Neuronal stem cell (in vitro differentiated cells): ENCODE data around the gene XPO5.

ENCODE experiments used
- DNase-seq: peaks from one replicate; pipeline ENCODE4 v3.0.0-alpha.2; 2013; ENCODE audit warnings: low spot score
- H2AFZ ChIP-seq: one replicate; pipeline ENCODE4 v1.6.1; 2013; ENCODE audit warnings: mild to moderate bottlenecking, low read length, inconsistent platforms
- H2AK5ac ChIP-seq: 2 replicates; pipeline ENCODE4 v1.6.1; 2013; ENCODE audit warnings: low read depth, mild to moderate bottlenecking, inconsistent platforms, low read length, moderate library complexity, mixed read lengths
- H2BK120ac ChIP-seq: 2 replicates; pipeline ENCODE4 v1.6.1; 2013; ENCODE audit warnings: low read depth, mild to moderate bottlenecking, inconsistent platforms, low read length, moderate library complexity, mixed read lengths
- H2BK12ac ChIP-seq: one replicate; pipeline ENCODE4 v1.6.1; 2013; ENCODE audit warnings: low read length, inconsistent platforms
- H2BK15ac ChIP-seq: 2 replicates; pipeline ENCODE4 v1.6.1; 2013; ENCODE audit warnings: mild to moderate bottlenecking, low read length, inconsistent platforms, mixed read lengths
- H2BK5ac ChIP-seq: one replicate; pipeline ENCODE4 v1.6.1; 2013; ENCODE audit warnings: inconsistent platforms, mild to moderate bottlenecking, low read length, moderate library complexity
- H3K14ac ChIP-seq: one replicate; pipeline ENCODE4 v1.6.1; 2013; ENCODE audit warnings: low read length, inconsistent platforms
- H3K18ac ChIP-seq: 2 replicates; pipeline ENCODE4 v1.6.1; 2013; ENCODE audit warnings: low read length, inconsistent platforms
- H3K23ac ChIP-seq: 2 replicates; pipeline ENCODE4 v1.6.1; 2013; ENCODE audit warnings: low read depth, mild to moderate bottlenecking, mixed read lengths, low read length, inconsistent platforms; ENCODE audit not compliant: poor library complexity
- H3K27ac ChIP-seq: replicated peaks from 3 replicates; pipeline ENCODE4 v1.5.1; 2013; ENCODE audit warnings: low read length, inconsistent platforms
- H3K27me3 ChIP-seq, 3 experiments: 2 replicates each; pipeline ENCODE4 v1.6.1; 2013; ENCODE audit warnings: low read length in 3 of 3, mild to moderate bottlenecking in 2 of 3, inconsistent platforms in 1 of 3, low read depth in 1 of 3, mixed read lengths in 1 of 3, moderate library complexity in 1 of 3; ENCODE audit not compliant: control insufficient read depth in 3 of 3, insufficient read depth in 3 of 3
- H3K36me3 ChIP-seq, 2 donors: replicated peaks in 1 of 2; 2 replicates each; pipeline ENCODE4 v1.6.1; 2013; ENCODE audit warnings: low read length in 2 of 2; ENCODE audit not compliant: control insufficient read depth in 2 of 2, insufficient read depth in 2 of 2
- H3K4ac ChIP-seq: 2 replicates; pipeline ENCODE4 v1.6.1; 2013; ENCODE audit warnings: inconsistent platforms, mild to moderate bottlenecking, low read length, moderate library complexity
- H3K4me1 ChIP-seq, 2 donors: 1 replicate in 1 of 2; 2 replicates in 1 of 2; pipeline ENCODE4 v1.6.1; 2013; ENCODE audit warnings: low read length in 2 of 2, low read depth in 1 of 2; ENCODE audit not compliant: control insufficient read depth in 2 of 2, insufficient read depth in 1 of 2
- H3K4me2 ChIP-seq: one replicate; pipeline ENCODE4 v1.6.1; 2013; ENCODE audit warnings: mild to moderate bottlenecking, low read length, inconsistent platforms; ENCODE audit not compliant: insufficient read depth, poor library complexity, severe bottlenecking
- H3K4me3 ChIP-seq, 2 donors: 2 replicates each; pipeline ENCODE4 v1.5.1; 2013; ENCODE audit warnings: low read length in 2 of 2, mild to moderate bottlenecking in 2 of 2, inconsistent platforms in 1 of 2, moderate library complexity in 1 of 2
- H3K79me1 ChIP-seq: one replicate; pipeline ENCODE4 v1.6.1; 2013; ENCODE audit warnings: low read depth, mild to moderate bottlenecking, inconsistent platforms, low read length, moderate library complexity
- H3K9ac ChIP-seq: one replicate; pipeline ENCODE4 v1.6.1; 2013; ENCODE audit warnings: mild to moderate bottlenecking, low read depth, low read length, inconsistent platforms; ENCODE audit not compliant: poor library complexity
- H3K9me3 ChIP-seq, 2 donors: replicated peaks in 1 of 2; 2 replicates each; pipeline versions ENCODE3 to v1.6.1; 2013; ENCODE audit warnings: low read length in 2 of 2, mild to moderate bottlenecking in 2 of 2, inconsistent platforms in 1 of 2, low read depth in 1 of 2, mixed read lengths in 1 of 2, moderate library complexity in 1 of 2; ENCODE audit not compliant: control insufficient read depth in 2 of 2, insufficient read depth in 1 of 2
- H4K8ac ChIP-seq: one replicate; pipeline ENCODE4 v1.6.1; 2013; ENCODE audit warnings: low read depth, mild to moderate bottlenecking, inconsistent platforms, low read length, moderate library complexity
- H4K91ac ChIP-seq: one replicate; pipeline ENCODE4 v1.6.1; 2013; ENCODE audit warnings: low read length, low read depth, mild to moderate bottlenecking, inconsistent platforms; ENCODE audit not compliant: poor library complexity
- WGBS, 2 donors: extraction: QIAGEN DNeasy Blood & Tissue Kit; methylation state at CpG; one replicate each; pipeline ENCODE4 v1.1.7; 2013; ENCODE audit warnings: missing lambda C conversion rate in 2 of 2, mixed read lengths in 1 of 2; ENCODE audit not compliant: insufficient read length in 2 of 2, insufficient replicate concordance in 1 of 2; ENCODE audit errors: extremely low coverage in 2 of 2; 5-methylcytosine and 5-hydroxymethylcytosine counted together

Gene XPO5

DNA sequence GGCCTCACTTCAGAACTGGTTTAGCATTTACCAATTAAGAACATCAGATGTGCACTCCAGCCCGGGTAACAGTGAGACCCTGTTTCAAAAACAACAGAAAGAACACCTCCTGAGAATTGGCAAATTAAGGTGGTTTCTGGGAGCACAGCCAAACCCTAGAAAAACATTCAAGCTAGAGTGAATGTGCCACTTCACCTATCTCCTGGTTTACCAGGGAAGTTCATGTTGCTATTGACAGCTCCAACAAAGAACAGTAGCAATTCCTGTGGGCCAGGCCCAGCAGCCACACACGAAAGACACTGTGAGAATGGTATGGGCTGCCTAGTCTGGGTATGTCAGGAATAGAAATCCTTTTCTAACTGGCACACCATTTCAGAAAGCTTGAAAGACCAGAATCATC lies 54.0 kb downstream of the XPO5 start:
- no peaks in the 10 kb centered on the region for H3K9me3 ChIP-seq
- no peak overlapping the region for H2BK15ac ChIP-seq
- no peak overlapping the region for H2AFZ ChIP-seq
- H3K4ac ChIP-seq: no peak overlapping the region
- H3K4me2 ChIP-seq: no peak overlapping the region
- no peak overlapping the region for H2BK120ac ChIP-seq
- no peak overlapping the region for H4K91ac ChIP-seq
- H2AK5ac ChIP-seq: no peak overlapping the region
- no peaks in the 10 kb centered on the region for H3K27me3 ChIP-seq
- H3K79me1 ChIP-seq: peaks cover 4% of the 10 kb centered on the region
- WGBS, 2 donors: no CpG with 5 or more reads among the region's 2 CpGs
- peaks cover 4 to 7% of the 10 kb centered on the region in 2 donors for H3K4me1 ChIP-seq
- H3K9ac ChIP-seq: no peak overlapping the region
- H4K8ac ChIP-seq: no peak overlapping the region
- H3K27ac ChIP-seq: no peak overlapping the region
- H3K18ac ChIP-seq: no peak overlapping the region
- no peak overlapping the region for H3K4me3 ChIP-seq
- H3K36me3 ChIP-seq: peaks cover 57 to 84% of the 10 kb centered on the region in 2 donors
- no peak overlapping the region for H3K14ac ChIP-seq
- no peak overlapping the region for H3K23ac ChIP-seq
- DNase-seq: no peak
- no peak overlapping the region for H2BK5ac ChIP-seq
- no peak overlapping the region for H2BK12ac ChIP-seq

DNA sequence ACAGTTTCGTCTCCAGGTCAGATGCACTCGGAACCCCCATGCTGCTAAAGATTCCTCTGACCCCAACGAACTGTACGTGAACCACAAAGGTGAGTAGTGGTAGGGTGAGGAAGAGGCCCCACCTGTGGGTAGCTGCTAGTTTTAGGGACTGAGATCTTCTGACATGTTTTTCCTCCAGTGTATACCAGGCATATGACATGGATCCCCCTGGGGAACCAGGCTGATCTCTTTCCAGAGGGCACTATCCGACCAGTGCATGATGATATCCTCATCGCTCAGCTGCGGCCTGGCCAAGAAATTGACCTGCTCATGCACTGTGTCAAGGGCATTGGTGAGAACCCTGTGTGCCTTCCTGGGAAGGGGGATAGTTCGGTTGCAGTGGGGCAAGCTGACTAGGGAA lies 55.7 kb downstream of the XPO5 start:
- H3K4ac ChIP-seq: no peak overlapping the region
- H2BK120ac ChIP-seq: no peak overlapping the region
- H3K4me2 ChIP-seq: no peak overlapping the region
- no peak overlapping the region for H3K4me3 ChIP-seq
- no peak overlapping the region for H3K9ac ChIP-seq
- peaks cover 54 to 75% of the 10 kb centered on the region in 2 donors for H3K36me3 ChIP-seq
- H3K79me1 ChIP-seq: peaks cover 15% of the 10 kb centered on the region
- no peak overlapping the region for H3K18ac ChIP-seq
- H3K27me3 ChIP-seq: no peaks in the 10 kb centered on the region
- WGBS, 2 donors: no CpG with 5 or more reads among the region's 8 CpGs
- no peak overlapping the region for H2BK12ac ChIP-seq
- H3K4me1 ChIP-seq: peaks cover 8 to 10% of the 10 kb centered on the region in 2 donors
- no peak overlapping the region for H4K8ac ChIP-seq
- no peak overlapping the region for H4K91ac ChIP-seq
- no peak overlapping the region for H3K23ac ChIP-seq
- H3K27ac ChIP-seq: no peak overlapping the region
- no peaks in the 10 kb centered on the region for H3K9me3 ChIP-seq
- H2AFZ ChIP-seq: no peak overlapping the region
- DNase-seq: no peak
- H2AK5ac ChIP-seq: no peak overlapping the region
- no peak overlapping the region for H3K14ac ChIP-seq
- H2BK5ac ChIP-seq: no peak overlapping the region
- no peak overlapping the region for H2BK15ac ChIP-seq

DNA sequence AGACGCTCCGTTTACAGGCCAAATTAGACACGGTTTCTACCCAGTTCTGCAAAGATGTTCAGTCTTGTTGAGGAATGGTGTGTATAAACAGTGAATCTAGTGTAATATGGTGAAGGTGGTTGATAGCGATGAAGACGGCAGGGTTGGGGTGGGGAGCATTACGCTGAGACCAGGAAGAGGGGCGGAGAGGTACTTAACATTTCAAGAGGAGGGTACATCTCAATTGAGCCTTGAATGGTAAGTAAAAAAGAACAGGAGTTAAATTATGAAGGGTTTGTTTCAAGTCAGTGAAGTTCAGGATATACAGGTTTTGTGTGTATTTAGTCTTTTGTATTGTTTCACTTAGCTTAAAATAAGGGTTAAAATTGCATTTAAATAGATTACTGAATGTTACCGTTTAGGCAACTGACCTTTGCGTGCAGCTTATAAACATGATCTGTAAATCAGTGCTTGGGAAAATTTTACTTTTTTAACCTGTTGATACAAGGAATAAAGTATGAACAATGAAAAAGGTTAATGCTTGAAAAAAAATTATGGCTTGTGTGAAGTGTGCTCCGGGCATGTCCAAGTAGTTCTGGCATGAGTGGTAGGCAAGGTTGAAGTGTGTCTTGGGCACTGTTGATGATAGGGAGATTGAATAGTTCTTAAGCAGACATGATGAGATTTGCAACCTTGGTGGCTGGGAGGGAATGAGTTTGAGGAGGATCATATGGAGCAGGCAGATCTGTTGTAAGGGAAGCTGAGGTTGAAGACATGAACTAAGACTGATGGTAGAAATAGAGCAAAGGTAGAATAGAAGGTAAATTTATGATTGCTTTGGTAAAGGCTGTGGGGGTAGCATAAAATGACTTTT lies 58.1 kb downstream of the XPO5 start:
- Histone ChIP-seq H3K4me2 (peak overlapping the region; percentile 38), H3K36me3 (peaks cover 51 to 74% of the 10 kb centered on the region in 2 donors)
- no peak for DNase-seq

DNA sequence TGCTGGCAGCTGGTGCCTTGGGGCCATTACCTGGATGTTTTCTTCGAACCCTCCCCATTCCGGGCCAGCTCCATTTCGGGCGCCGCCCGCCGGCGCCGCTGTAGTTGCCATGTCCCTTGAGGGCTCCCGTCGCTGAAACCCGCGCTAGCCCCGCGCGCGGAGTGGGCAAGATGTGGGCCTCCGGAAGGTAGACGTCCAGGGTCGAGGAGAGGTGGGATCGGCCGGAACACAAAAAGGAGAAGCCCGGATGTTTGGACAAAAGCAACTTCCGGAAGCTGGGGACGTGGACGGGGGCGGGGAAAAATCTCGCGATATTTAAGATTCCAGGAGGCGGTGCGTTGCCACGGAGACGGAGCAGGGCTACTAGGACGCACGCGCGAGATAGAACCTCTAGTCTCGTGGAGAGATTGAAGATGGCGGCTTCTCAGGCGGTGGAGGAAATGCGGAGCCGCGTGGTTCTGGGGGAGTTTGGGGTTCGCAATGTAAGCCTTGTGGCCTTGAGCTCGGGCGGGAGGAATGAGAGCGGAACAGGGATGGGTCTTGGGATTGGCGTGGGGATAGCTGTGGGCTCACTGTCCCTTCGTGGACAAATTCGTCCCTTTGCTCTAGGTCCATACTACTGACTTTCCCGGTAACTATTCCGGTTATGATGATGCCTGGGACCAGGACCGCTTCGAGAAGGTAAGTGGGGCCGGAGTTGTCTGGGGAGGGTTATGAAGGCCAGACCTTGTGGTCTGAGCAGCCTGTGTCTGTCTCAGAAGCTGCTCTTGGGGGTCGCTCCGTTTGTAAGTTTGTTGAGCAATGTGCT lies 58.9 kb downstream of the XPO5 start, which contains the start of the genes POLR1C and YIPF3:
POLR1C (plus strand) TSS at position 393 of the 808 bp plus-strand sequence; CDS start at position 414, 21 bp downstream.
YIPF3 (minus strand) TSS at position 230 of the 808 bp plus-strand sequence; CDS start at position 111, 119 bp downstream.
- peaks cover 53 to 74% of the 10 kb centered on the region in 2 donors for H3K36me3 ChIP-seq
- H4K91ac ChIP-seq: no peak within 1 kb of the TSS
- peak within 1 kb of the TSS; percentile 14 for H3K27ac ChIP-seq
- no peak within 1 kb of the TSS for H4K8ac ChIP-seq
- H3K27me3 ChIP-seq: no peaks in the 10 kb centered on the region
- H2AK5ac ChIP-seq: peak within 1 kb of the TSS; percentile 17
- H2BK15ac ChIP-seq: no peak within 1 kb of the TSS
- H3K14ac ChIP-seq: peak within 1 kb of the TSS; percentile 73
- H2AFZ ChIP-seq: peak within 1 kb of the TSS; percentile 86
- peak within 1 kb of the TSS; percentile 83 for H3K4me2 ChIP-seq
- H3K9me3 ChIP-seq: no peaks in the 10 kb centered on the region
- H3K79me1 ChIP-seq: peaks cover 15% of the 10 kb centered on the region
- peak within 1 kb of the TSS; percentile 86 for H3K9ac ChIP-seq
- peak within 1 kb of the TSS; percentile 89 to 96 for H3K4me3 ChIP-seq
- H3K4me1 ChIP-seq: peaks cover 8 to 10% of the 10 kb centered on the region in 2 donors
- WGBS, 2 donors: no CpG with 5 or more reads among the region's 57 CpGs
- peak within 1 kb of the TSS; percentile 88 for H3K18ac ChIP-seq
- no peak within 1 kb of the TSS for H2BK12ac ChIP-seq
- peak within 1 kb of the TSS; percentile 43 for H2BK5ac ChIP-seq
- no peak within 1 kb of the TSS for H2BK120ac ChIP-seq
- H3K23ac ChIP-seq: peak within 1 kb of the TSS; percentile 56
- DNase-seq: peak; percentile 98
- H3K4ac ChIP-seq: no peak within 1 kb of the TSS

More for the DNA sequence above, 58.1 kb downstream of the XPO5 start:
- Histone ChIP-seq H2BK12ac (no peak overlapping the region), H3K27me3 (no peaks in the 10 kb centered on the region), H2BK120ac (no peak overlapping the region), H3K9ac (peak overlapping the region; percentile 85), H3K27ac (no peak overlapping the region), H3K4me3 (peak overlapping the region; percentile 89 to 92), H3K23ac (no peak overlapping the region), H3K9me3 (no peaks in the 10 kb centered on the region), H2AK5ac (no peak overlapping the region), H3K4me1 (peaks cover 8 to 10% of the 10 kb centered on the region in 2 donors), H3K14ac (no peak overlapping the region), H2BK5ac (no peak overlapping the region), H3K18ac (no peak overlapping the region), H2AFZ (peak overlapping the region; percentile 86), H4K91ac (no peak overlapping the region), H3K4ac (no peak overlapping the region), H4K8ac (no peak overlapping the region), H2BK15ac (no peak overlapping the region), H3K79me1 (peaks cover 15% of the 10 kb centered on the region)
- no CpG with 5 or more reads among the region's 10 CpGs for WGBS, 2 donors
